Activated B cell treated with CpG ODN at 0.5 μM for 24 hours (primary cell): ENCODE measurements around the gene POPDC2. TPM values are rescaled to one million over a fixed set of nuclear protein-coding genes. Genes with fewer than 3 reads are reported as not detected.

Experiments used
- ATAC-seq: fragments of 200-7000 bp; cut with Tn5 transposase; one replicate; pipeline ENCODE4 v1.10.0; 2021; ENCODE audit warnings: low read depth, mild to moderate bottlenecking, moderate library complexity
- CTCF ChIA-PET: fragments of 350-600 bp; sonication (Branson Sonifier 250); formaldehyde crosslinking; loops from one replicate; lab custom pipeline; 2021; ENCODE audit warnings: antibody characterized with exemption; lab: Charles Lee
- POLR2A ChIA-PET: fragments of 350-600 bp; sonication (Branson Sonifier 250); formaldehyde crosslinking; loops from one replicate; lab custom pipeline; 2021; ENCODE audit warnings: antibody characterized with exemption; lab: Charles Lee
- DNase-seq: peaks from one replicate; pipeline ENCODE4 v3.0.0; 2022
- H3K27ac Mint-ChIP-seq: one replicate; pipeline ENCODE4 v1.8.0; 2020; ENCODE audit warnings: mixed read lengths
- H3K27me3 Mint-ChIP-seq: one replicate; pipeline ENCODE4 v1.8.0; 2021; ENCODE audit warnings: mixed read lengths
- H3K36me3 Mint-ChIP-seq: one replicate; pipeline ENCODE4 v1.8.0; 2021; ENCODE audit warnings: low read depth, mixed read lengths
- H3K4me1 Mint-ChIP-seq: one replicate; pipeline ENCODE4 v1.8.0; 2021; ENCODE audit warnings: mixed read lengths
- H3K4me3 Mint-ChIP-seq: one replicate; pipeline ENCODE4 v1.8.0; 2020; ENCODE audit warnings: mild to moderate bottlenecking, mixed read lengths
- H3K9me3 Mint-ChIP-seq: one replicate; pipeline ENCODE4 v1.8.0; 2020; ENCODE audit warnings: mixed read lengths
- intact Hi-C: fragments of 100-400 bp; cut with micrococcal nuclease; formaldehyde crosslinking; loops from one replicate; pipeline ENCODE4 v1.15.1; 2024
- total RNA-seq: library from RNA; stranded (reverse); gene quantifications from 2 replicates; pipeline ENCODE4 v1.2.3, GENCODE V29; 2022
- TF ChIP-seq, protein P1 (sequence below): fragments of 200-600 bp; IDR thresholded peaks from one replicate; pipeline ENCODE4 v1.8.0; 2022; ENCODE audit warnings: antibody characterized with exemption, mild to moderate bottlenecking

The POPDC2 gene
- total RNA-seq, 1 donor from 2014 or later, result 6.7 TPM

DNA sequence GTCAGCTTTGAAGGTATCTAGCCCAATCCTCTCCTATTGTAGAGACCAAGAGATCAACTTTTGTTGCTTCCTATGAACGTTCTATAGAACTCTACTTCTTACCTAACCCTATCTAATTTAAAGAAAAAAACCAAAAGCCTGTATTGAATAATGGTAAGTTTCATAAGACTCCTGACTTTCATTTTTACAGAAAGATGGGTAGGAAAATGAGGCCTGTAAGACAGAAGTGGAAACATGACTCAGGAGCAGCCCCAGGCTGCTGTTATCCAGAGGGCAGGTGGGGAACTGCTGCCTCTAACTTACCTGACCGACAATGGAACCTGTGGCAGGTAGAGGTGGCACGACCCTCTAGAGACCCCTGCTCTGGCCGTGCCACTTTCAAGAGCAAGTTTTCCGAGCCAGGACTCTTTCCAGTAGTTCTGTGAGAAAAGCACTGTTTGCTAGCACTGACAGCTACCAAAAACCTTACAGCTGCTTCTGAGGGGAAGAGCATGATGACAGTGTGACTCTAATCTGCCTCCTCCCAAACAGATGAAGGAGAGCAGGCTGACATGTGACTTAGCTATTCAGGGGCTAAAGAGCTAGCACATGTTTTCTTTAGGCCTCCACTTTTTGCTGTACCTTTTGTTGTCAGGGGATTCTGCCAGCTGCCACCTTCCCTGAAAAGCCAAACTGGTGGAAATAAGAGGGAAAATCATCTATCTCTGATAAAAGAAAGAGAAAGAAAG, 17.5 kb downstream of the POPDC2 start:
- TF ChIP-seq, protein P1, sequence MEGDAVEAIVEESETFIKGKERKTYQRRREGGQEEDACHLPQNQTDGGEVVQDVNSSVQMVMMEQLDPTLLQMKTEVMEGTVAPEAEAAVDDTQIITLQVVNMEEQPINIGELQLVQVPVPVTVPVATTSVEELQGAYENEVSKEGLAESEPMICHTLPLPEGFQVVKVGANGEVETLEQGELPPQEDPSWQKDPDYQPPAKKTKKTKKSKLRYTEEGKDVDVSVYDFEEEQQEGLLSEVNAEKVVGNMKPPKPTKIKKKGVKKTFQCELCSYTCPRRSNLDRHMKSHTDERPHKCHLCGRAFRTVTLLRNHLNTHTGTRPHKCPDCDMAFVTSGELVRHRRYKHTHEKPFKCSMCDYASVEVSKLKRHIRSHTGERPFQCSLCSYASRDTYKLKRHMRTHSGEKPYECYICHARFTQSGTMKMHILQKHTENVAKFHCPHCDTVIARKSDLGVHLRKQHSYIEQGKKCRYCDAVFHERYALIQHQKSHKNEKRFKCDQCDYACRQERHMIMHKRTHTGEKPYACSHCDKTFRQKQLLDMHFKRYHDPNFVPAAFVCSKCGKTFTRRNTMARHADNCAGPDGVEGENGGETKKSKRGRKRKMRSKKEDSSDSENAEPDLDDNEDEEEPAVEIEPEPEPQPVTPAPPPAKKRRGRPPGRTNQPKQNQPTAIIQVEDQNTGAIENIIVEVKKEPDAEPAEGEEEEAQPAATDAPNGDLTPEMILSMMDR, result no peak
- intact Hi-C loops, result no loop called here
- H3K4me3 Mint-ChIP-seq, result no peak overlapping the region
- POLR2A ChIA-PET, result interaction anchor here (0.8 to 1.4 kb wide), 2 partner anchors 15 to 63 kb away, joined by 3 to 7 read pairs; no protein-coding TSS in a partner anchor
- H3K9me3 Mint-ChIP-seq, result no peaks in the 10 kb centered on the region
- H3K27ac Mint-ChIP-seq, result peak overlapping the region; percentile 20
- CTCF ChIA-PET, result no interaction called here
- H3K36me3 Mint-ChIP-seq, result peaks cover 38% of the 10 kb centered on the region
- H3K4me1 Mint-ChIP-seq, result peaks cover 25% of the 10 kb centered on the region
- no peaks in the 10 kb centered on the region for H3K27me3 Mint-ChIP-seq
- ATAC-seq, result no peak
- no peak for DNase-seq

DNA sequence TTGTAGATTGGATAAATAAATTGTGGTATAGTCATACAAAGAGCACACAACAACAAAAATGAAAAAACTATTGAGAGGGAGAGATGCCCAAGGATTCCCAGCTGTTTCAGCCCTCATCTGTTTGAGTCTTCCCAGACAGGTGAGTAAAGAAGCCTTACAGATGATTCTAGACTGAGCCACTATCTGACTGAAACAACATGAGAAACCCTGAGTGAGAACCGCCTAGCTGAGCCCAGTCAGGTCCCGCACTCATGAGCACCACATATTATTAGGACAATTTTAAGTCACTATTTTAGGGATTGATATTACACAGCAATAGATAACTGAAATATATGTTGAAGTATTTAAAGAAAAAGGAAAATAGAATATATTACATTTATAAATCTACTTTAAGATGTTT, 19.0 kb downstream of the POPDC2 start:
- intact Hi-C loops, result no loop called here
- ChIA-PET CTCF (no interaction called here), POLR2A (interaction anchor here (0.7 to 1.7 kb wide), 4 partner anchors 17 to 79 kb away, joined by 3 to 9 read pairs (median 5); partner anchors contain the start of gene ADPRH)
- TF ChIP-seq, protein P1, result no peak
- peaks cover 38% of the 10 kb centered on the region for H3K4me1 Mint-ChIP-seq
- DNase-seq (no peak), ATAC-seq (no peak)
- H3K9me3 Mint-ChIP-seq, result no peaks in the 10 kb centered on the region
- peaks cover 24% of the 10 kb centered on the region for H3K36me3 Mint-ChIP-seq
- no peak overlapping the region for H3K4me3 Mint-ChIP-seq
- H3K27me3 Mint-ChIP-seq, result no peaks in the 10 kb centered on the region
- no peak overlapping the region for H3K27ac Mint-ChIP-seq

DNA sequence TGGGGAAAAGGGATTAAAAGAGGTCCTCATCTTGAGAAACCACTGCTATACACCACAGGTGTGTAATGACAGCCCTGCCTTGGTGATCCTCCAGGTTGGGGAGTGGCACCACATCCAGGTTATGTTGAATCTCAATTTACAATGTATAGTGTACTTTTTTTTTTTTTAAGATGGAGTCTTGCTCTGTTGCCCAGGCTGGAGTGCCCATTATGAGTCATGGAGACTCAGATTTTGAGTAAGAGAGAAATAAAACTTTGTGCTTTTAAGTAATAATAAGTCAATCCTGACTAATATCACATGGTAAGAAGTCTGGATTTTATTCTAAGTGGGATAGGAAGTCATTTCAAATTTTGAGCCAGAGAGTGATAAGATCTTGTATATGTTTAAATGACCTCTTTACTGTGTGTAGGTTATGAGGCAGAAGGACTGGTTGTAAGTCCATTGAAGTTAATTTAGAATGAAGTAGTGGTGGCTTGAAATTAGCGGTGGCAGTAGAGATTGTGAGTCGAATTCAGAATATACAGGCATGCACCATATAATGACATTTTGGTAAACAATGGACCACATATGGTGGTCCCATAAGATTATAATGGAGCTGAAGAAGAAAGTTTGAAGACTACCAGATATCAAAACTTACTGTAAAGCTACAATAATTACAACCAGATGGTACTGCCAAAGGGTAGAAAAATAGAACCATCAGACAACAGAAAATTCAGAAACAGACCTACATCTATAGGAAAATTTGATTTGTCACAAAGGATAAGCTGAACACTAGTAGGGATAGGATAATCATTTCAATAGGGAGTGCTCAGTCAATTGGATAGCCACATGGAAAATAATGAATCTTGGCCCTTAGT, 20.7 kb downstream of the POPDC2 start:
- H3K27me3 Mint-ChIP-seq, result no peaks in the 10 kb centered on the region
- peaks cover 17% of the 10 kb centered on the region for H3K36me3 Mint-ChIP-seq
- DNase-seq, result no peak
- peaks cover 39% of the 10 kb centered on the region for H3K4me1 Mint-ChIP-seq
- H3K4me3 Mint-ChIP-seq, result peak overlapping the region; percentile 78
- ATAC-seq, result no peak
- POLR2A ChIA-PET, result interaction anchor here (0.7 to 3.4 kb wide), 6 partner anchors 11 to 456 kb away, joined by 3 to 51 read pairs (median 3); partner anchors contain the start of gene ADPRH
- TF ChIP-seq, protein P1, result no peak
- H3K27ac Mint-ChIP-seq, result peak overlapping the region; percentile 98
- H3K9me3 Mint-ChIP-seq, result no peaks in the 10 kb centered on the region
- CTCF ChIA-PET, result no interaction called here
- intact Hi-C loops, result loop anchor here (2.0 kb wide), 2 partner anchors 61 to 317 kb away; no protein-coding TSS in a partner anchor

DNA sequence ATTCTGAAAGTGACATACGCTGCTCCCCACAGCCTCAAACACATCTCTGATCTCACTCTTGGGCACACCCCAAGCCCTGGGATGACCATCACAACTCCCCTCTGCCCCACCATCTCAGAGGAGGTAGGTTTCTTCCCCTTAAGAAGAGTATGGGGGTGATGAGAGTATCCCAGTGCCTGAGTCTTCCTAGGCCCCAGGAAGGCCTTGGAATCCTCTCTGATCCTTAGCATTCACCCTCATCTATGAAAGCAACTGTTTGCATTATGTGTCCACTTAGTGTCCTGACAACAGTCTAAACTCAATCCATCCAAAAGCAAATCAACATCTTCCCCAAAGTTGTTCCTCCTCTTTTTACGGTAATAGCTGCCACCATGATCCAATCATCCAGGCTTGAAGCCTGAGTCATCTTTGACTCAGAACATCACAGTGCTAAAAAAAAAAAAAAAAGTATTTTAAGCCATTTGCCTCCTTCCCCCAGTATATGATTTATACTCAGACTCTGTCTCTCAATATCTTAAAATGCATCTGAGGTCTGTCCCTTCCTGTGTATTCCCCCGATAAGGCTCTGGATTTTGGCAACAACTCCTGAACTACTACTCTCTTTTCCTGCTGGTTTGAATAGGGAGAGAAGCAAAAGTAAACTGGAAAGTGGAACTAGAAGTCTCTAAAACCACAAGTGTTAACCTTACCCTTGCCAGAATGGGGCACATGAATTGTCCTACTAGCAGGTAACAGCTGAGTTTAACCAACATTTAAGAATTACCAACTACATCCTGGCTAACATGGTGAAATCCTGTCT, 22.5 kb downstream of the POPDC2 start:
- POLR2A ChIA-PET, result interaction anchor here (0.6 to 3.4 kb wide), 13 partner anchors 10 to 122 kb away, joined by 3 to 51 read pairs (median 4); partner anchors contain the start of gene COX17
- Mint-ChIP-seq H3K27ac (peak overlapping the region; percentile 98), H3K9me3 (no peaks in the 10 kb centered on the region), H3K36me3 (peaks cover 17% of the 10 kb centered on the region), H3K4me1 (peaks cover 44% of the 10 kb centered on the region), H3K4me3 (peak overlapping the region; percentile 78), H3K27me3 (no peaks in the 10 kb centered on the region)
- TF ChIP-seq, protein P1, result no peak
- intact Hi-C loops, result loop anchor here (1.0 to 2.0 kb wide), 9 partner anchors 9 to 457 kb away; partner anchors contain the start of genes COX17 and POGLUT1
- DNase-seq (no peak), ATAC-seq (peak; percentile 54)
- CTCF ChIA-PET, result interaction anchor here (1.1 to 1.7 kb wide), 3 partner anchors 10 to 78 kb away, joined by 3 to 6 read pairs (median 4); no protein-coding TSS in a partner anchor
